ENCODE data around the gene C11orf54.

DNA sequence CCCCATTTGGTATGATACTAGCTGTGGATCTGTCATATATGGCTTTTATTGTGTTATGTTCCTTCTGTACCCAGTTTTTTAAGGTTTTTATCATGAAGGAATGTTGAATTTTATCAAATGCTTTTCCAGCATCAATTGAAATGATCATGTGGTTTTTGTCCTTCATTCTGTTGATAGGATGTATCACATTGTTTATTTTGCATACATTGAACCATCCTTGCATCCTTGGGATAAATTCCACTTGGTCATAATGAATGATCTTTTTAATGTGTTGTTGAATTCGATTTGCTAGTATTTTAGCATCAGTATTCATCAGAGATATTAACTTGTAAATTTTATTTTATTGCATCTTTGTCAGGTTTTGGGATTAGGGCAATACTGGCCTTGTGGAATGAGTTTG is 31.2 kb upstream of the C11orf54 start:
- TF ChIP-seq CTCF (IDR thresholded peaks at IDR 0.05): no peak
- no peak for TF ChIP-seq POLR2A (IDR thresholded peaks at IDR 0.05)

Data from esophagus squamous epithelium (tissue), 4 donors.